HepG2 (cell line): ENCODE measurements around the gene GLB1L3. TPM values are rescaled to one million over a fixed set of nuclear protein-coding genes. Genes with fewer than 3 reads are reported as not detected.

Source experiments
- ATAC-seq: fragments of 200-7000 bp; cut with Tn5 transposase; 3 replicates; pipeline ENCODE4 v1.9.1; 2020; ENCODE audit warnings: mild to moderate bottlenecking, moderate library complexity
- BruUV-seq: library from RNA; stranded (reverse); fragments of 400-500 nt; replicated peaks from 2 replicates; lab custom pipeline; 2021; lab: Mats Ljungman, UMichigan
- CTCF ChIA-PET: fragments of 300-600 bp; formaldehyde crosslinking; extraction: SDS; loops from one replicate; lab custom pipeline; 2021; ENCODE audit warnings: low total read pairs, inconsistent platforms, low intra/inter-chr PET ratio; lab: Yijun Ruan, JAX
- POLR2A ChIA-PET: fragments of 350-600 bp; sonication (Branson Sonifier 250); formaldehyde crosslinking; loops from one replicate; lab custom pipeline; 2020; ENCODE audit warnings: antibody characterized with exemption, inconsistent platforms; lab: Yijun Ruan, JAX
- DNase-seq: peaks from one replicate; pipeline ENCODE4 v3.0.0-alpha.2; 2015; ENCODE audit warnings: low spot score
- FAIRE-seq: peaks from 3 replicates; lab custom pipeline; 2011; peaks lifted over from hg19 to GRCh38; lab: Jason Lieb, UNC
- H2AFZ ChIP-seq: one replicate; pipeline ENCODE4 v1.6.1; 2011; ENCODE audit warnings: low read length, inconsistent platforms
- H3K27ac ChIP-seq: fragments of 300-600 bp; 3 replicates; pipeline ENCODE4 v1.8.0; 2011; ENCODE audit warnings: mixed run types, mild to moderate bottlenecking, mixed read lengths, low read length, inconsistent platforms; ENCODE audit not compliant: insufficient read depth; ENCODE audit errors: extremely low read length
- H3K27me3 ChIP-seq, 2 experiments: fragments of 200-600 bp in 1 of 2; 2 replicates in 1 of 2; 3 replicates in 1 of 2; pipeline versions ENCODE4 v1.6.0 to v1.8.0; 2011; ENCODE audit warnings: low read length in 2 of 2, mild to moderate bottlenecking in 2 of 2, moderate library complexity in 2 of 2, inconsistent platforms in 1 of 2; ENCODE audit not compliant: insufficient read depth in 2 of 2, control insufficient read depth in 1 of 2
- H3K36me3 ChIP-seq, 2 experiments: fragments of 200-600 bp in 1 of 2; replicated peaks in 1 of 2; 2 replicates in 1 of 2; 3 replicates in 1 of 2; pipeline versions ENCODE4 v1.5.1 to v1.8.0; 2011; ENCODE audit warnings: low read length in 2 of 2, inconsistent platforms in 1 of 2; ENCODE audit not compliant: insufficient read depth in 2 of 2, control insufficient read depth in 1 of 2
- H3K4me1 ChIP-seq: 2 replicates; pipeline ENCODE4 v1.5.1; 2012; ENCODE audit warnings: low read length, inconsistent platforms; ENCODE audit not compliant: insufficient read depth
- H3K4me2 ChIP-seq: 2 replicates; pipeline ENCODE4 v1.6.0; 2011; ENCODE audit warnings: low read depth, low read length, inconsistent platforms
- H3K4me3 ChIP-seq, 3 experiments: fragments of 200-600 bp in 1 of 3; sonication (generic), shearing (Covaris generic) in 1 of 3; replicated peaks in 1 of 3; 2 replicates each; pipeline ENCODE4 v1.5.1; 2011 to 2016; ENCODE audit warnings: low read length in 3 of 3, inconsistent platforms in 2 of 3, low read depth in 2 of 3, mild to moderate bottlenecking in 2 of 3, control low read depth in 1 of 3, mixed read lengths in 1 of 3; ENCODE audit not compliant: insufficient read depth in 1 of 3
- H3K79me2 ChIP-seq: one replicate; pipeline ENCODE4 v1.6.1; 2011; ENCODE audit warnings: low read length, inconsistent platforms; ENCODE audit not compliant: insufficient read depth
- H3K9ac ChIP-seq: 2 replicates; pipeline ENCODE4 v1.6.0; 2011; ENCODE audit warnings: mild to moderate bottlenecking, low read depth, low read length, inconsistent platforms; ENCODE audit not compliant: insufficient read depth
- H3K9me3 ChIP-seq: 2 replicates; pipeline ENCODE4 v1.5.1; 2012; ENCODE audit warnings: mild to moderate bottlenecking, low read length
- H4K20me1 ChIP-seq: 2 replicates; pipeline ENCODE4 v1.6.0; 2011; ENCODE audit warnings: inconsistent platforms, mild to moderate bottlenecking, low read length, moderate library complexity; ENCODE audit not compliant: insufficient read depth
- ARHGAP35 ChIP-seq: sonication (generic); formaldehyde crosslinking; IDR thresholded peaks from 2 replicates; pipeline ENCODE4 v1.9.0; 2022; ENCODE audit warnings: mild to moderate bottlenecking, inconsistent platforms, moderate library complexity, missing genetic modification reagents, borderline replicate concordance
- FOXP4 ChIP-seq: sonication (generic); formaldehyde crosslinking; IDR thresholded peaks from 2 replicates; pipeline ENCODE4 v1.4.0; 2020; ENCODE audit warnings: missing genetic modification reagents
- FUBP1 ChIP-seq: sonication (generic); formaldehyde crosslinking; IDR thresholded peaks from 2 replicates; pipeline ENCODE4 v1.5.1; 2020; ENCODE audit warnings: missing genetic modification reagents, mild to moderate bottlenecking, borderline replicate concordance
- GABPA ChIP-seq, 2 experiments: IDR thresholded peaks; 2 replicates each; pipeline ENCODE4 v1.6.1; 2011 to 2016; ENCODE audit warnings: low read depth in 2 of 2, low read length in 1 of 2, missing biosample characterization in 1 of 2, missing genetic modification characterization in 1 of 2
- KDM5A ChIP-seq: fragments of 200-600 bp; sonication (generic); IDR thresholded peaks from 2 replicates; pipeline ENCODE4 v1.7.0; 2018; ENCODE audit warnings: antibody characterized with exemption, mild to moderate bottlenecking, low read length, borderline replicate concordance
- MAFK ChIP-seq, 2 experiments: IDR thresholded peaks in 1 of 2; conservative IDR thresholded peaks in 1 of 2; 2 replicates each; pipeline ENCODE4 v1.6.1; 2011; ENCODE audit warnings: improper control_type of control experiment in 2 of 2, low read length in 2 of 2
- PTBP1 ChIP-seq: fragments of 200-400 bp; formaldehyde crosslinking; IDR thresholded peaks from 2 replicates; pipeline ENCODE4 v1.6.1; 2018; ENCODE audit warnings: low read length, low read depth; ENCODE audit not compliant: poor library complexity, severe bottlenecking
- SP2 ChIP-seq: sonication (generic); formaldehyde crosslinking; IDR thresholded peaks from 2 replicates; pipeline ENCODE4 v1.5.1; 2020; ENCODE audit warnings: mild to moderate bottlenecking, missing genetic modification reagents
- THYN1 ChIP-seq: sonication (generic); formaldehyde crosslinking; IDR thresholded peaks from 2 replicates; pipeline ENCODE4 v1.8.1; 2023; ENCODE audit warnings: low read depth, mild to moderate bottlenecking, moderate library complexity, missing genetic modification reagents, borderline replicate concordance
- ZBTB39 ChIP-seq: sonication (generic); formaldehyde crosslinking; IDR thresholded peaks from 2 replicates; pipeline ENCODE4 v1.5.0; 2020; ENCODE audit warnings: missing genetic modification reagents
- ZNF232 ChIP-seq: sonication (generic); formaldehyde crosslinking; IDR thresholded peaks from 2 replicates; pipeline ENCODE4 v1.4.0; 2020; ENCODE audit warnings: missing genetic modification reagents, borderline replicate concordance
- WGBS: methylation state at CpG from one replicate; pipeline ENCODE4 v1.1.6; 2017; ENCODE audit warnings: low lambda C conversion rate; 5-methylcytosine and 5-hydroxymethylcytosine counted together
- in situ Hi-C: cut with HindIII; loops from 2 replicates; pipeline ENCODE4 v1.10.0; 2017; ENCODE audit warnings: low pct_unique_long_range_greater_than_20kb; ENCODE audit not compliant: extremely low pct_ligation_motif_present
- intact Hi-C: fragments of 100-400 bp; cut with micrococcal nuclease; formaldehyde crosslinking; loops from one replicate; pipeline ENCODE4 v1.10.0; 2022; ENCODE audit not compliant: unreplicated experiment
- polyA plus RNA-seq, 8 experiments: library from polyadenylated mRNA; depleted of rRNA in 3 of 8; stranded (reverse) in 7 of 8; unstranded in 1 of 8; fragments of >200 nt; fragmentation: Illumina TruSeq in 4 of 8; extraction: Trizol in 4 of 8; gene quantifications; 2 replicates each; pipeline versions ENCODE4 v1.2.1 to v1.2.3, GENCODE V29; 2011 to 2016; ENCODE audit warnings: low read depth in 4 of 8, missing spikeins in 1 of 8, mixed read lengths in 1 of 8; ENCODE audit not compliant: insufficient read depth in 1 of 8
- total RNA-seq, 5 experiments: library from RNA; depleted of rRNA; stranded (reverse); fragments of >200 nt; fragmentation: Illumina TruSeq; extraction: Trizol; gene quantifications; 2 replicates each; pipeline ENCODE4 v1.2.3, GENCODE V29; 2016; ENCODE audit warnings: low read depth in 1 of 5
- TF ChIP-seq, protein P1 (sequence below): sonication (generic); formaldehyde crosslinking; IDR thresholded peaks from 2 replicates; pipeline ENCODE4 v1.8.0; 2022; ENCODE audit warnings: mild to moderate bottlenecking, missing genetic modification reagents, moderate library complexity
- TF ChIP-seq, protein P2 (sequence below): sonication (generic); formaldehyde crosslinking; IDR thresholded peaks from 2 replicates; pipeline ENCODE4 v1.8.0; 2022; ENCODE audit warnings: missing genetic modification reagents, mild to moderate bottlenecking, borderline replicate concordance

GLB1L3 gene
- total and polyA plus RNA-seq, 2 of the 13 experiments (the other 11 are each of a cell fraction or from before 2014, with no cell fraction given), result not detected

DNA sequence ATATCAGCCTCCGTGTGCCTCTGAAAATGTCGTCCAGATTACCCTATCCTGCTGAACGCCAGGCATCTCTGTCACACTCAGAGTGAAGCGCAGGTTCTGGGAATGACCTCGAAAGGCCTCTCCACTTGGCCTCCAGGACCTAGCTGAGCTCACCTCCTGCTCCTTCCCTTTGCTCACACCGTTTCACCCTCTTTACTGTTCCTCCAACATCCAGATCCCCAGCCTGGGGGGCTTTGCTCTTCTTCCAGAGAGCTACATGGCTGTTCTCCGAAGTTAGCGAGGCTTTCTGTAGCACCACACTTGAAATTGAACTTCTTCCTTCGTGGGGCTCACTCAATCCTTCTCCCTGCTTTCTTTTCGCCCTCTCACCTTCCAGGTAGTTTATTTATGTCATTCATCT is 83.5 kb downstream of the GLB1L3 start:
- H3K36me3 ChIP-seq, result no peaks in the 10 kb centered on the region
- DNase-seq (no peak), FAIRE-seq (no peak), ATAC-seq (no peak)
- ChIA-PET POLR2A (no interaction called here), CTCF (interaction anchor here (1.0 to 1.2 kb wide), 2 partner anchors 220 to 276 kb away, joined by 3 to 4 read pairs; no protein-coding TSS in a partner anchor)
- intact Hi-C loops, result loop anchor here (1.0 kb wide), 1 partner anchor 220 kb away; no protein-coding TSS in a partner anchor
- H3K79me2 ChIP-seq, result no peaks in the 10 kb centered on the region
- peaks cover 15 to 57% of the 10 kb centered on the region in 2 experiments for H3K27me3 ChIP-seq
- no peak overlapping the region for H3K9ac ChIP-seq
- H3K9me3 ChIP-seq, result no peaks in the 10 kb centered on the region
- peaks cover 6% of the 10 kb centered on the region for H3K4me1 ChIP-seq
- no peak overlapping the region for H3K4me3 ChIP-seq
- no peaks in the 10 kb centered on the region for H4K20me1 ChIP-seq
- TF ChIP-seq SP2 (CRISPR knock-in tag) (no peak), ARHGAP35 (CRISPR knock-in tag) (no peak), ZNF232 (CRISPR knock-in tag) (no peak), KDM5A (no peak), FOXP4 (no peak), MAFK (conservative IDR thresholded peaks at IDR 0.05 in 1 of 2, IDR thresholded peaks at IDR 0.05 in 1 of 2; ENCODE audit: low read length in 2 of 2) (no peak), FUBP1 (CRISPR knock-in tag) (no peak), PTBP1 (no peak), ZBTB39 (CRISPR knock-in tag) (no peak), THYN1 (CRISPR knock-in tag) (no peak), GABPA (IDR thresholded peaks at IDR 0.05; ENCODE audit: low read depth, low read length) (no peak), GABPA (CRISPR knock-in tag; IDR thresholded peaks at IDR 0.05; ENCODE audit: low read depth) (no peak)
- TF ChIP-seq, protein P1, sequence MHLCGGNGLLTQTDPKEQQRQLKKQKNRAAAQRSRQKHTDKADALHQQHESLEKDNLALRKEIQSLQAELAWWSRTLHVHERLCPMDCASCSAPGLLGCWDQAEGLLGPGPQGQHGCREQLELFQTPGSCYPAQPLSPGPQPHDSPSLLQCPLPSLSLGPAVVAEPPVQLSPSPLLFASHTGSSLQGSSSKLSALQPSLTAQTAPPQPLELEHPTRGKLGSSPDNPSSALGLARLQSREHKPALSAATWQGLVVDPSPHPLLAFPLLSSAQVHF (CRISPR knock-in tag), result no peak
- TF ChIP-seq, protein P2, sequence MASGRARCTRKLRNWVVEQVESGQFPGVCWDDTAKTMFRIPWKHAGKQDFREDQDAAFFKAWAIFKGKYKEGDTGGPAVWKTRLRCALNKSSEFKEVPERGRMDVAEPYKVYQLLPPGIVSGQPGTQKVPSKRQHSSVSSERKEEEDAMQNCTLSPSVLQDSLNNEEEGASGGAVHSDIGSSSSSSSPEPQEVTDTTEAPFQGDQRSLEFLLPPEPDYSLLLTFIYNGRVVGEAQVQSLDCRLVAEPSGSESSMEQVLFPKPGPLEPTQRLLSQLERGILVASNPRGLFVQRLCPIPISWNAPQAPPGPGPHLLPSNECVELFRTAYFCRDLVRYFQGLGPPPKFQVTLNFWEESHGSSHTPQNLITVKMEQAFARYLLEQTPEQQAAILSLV, result no peak
- no peak overlapping the region for H2AFZ ChIP-seq
- H3K27ac ChIP-seq, result no peak overlapping the region
- WGBS, result 29% methylated on average over 10 of the region's 10 CpGs
- H3K4me2 ChIP-seq, result no peak overlapping the region
- in situ Hi-C loops, result loop anchor here (5.0 to 10.0 kb wide), 2 partner anchors 215 to 368 kb away; no protein-coding TSS in a partner anchor
- BruUV-seq, result no TSS peak
